Memory B cell (primary cell): Measurements from ENCODE around the gene DNTT.

ENCODE experiments used
- ATAC-seq: fragments of 150-1000 bp; cut with Tn5 transposase; 2 replicates; pipeline ENCODE4 v1.10.0; 2021; ENCODE audit warnings: low read depth, mild to moderate bottlenecking, moderate library complexity
- DNase-seq, 2 donors: peaks; one replicate each; pipeline ENCODE4 v3.0.0; 2022; ENCODE audit warnings: low spot score in 2 of 2
- H3K27ac Mint-ChIP-seq: one replicate; pipeline ENCODE4 v1.8.0; 2022; ENCODE audit warnings: mild to moderate bottlenecking, moderate library complexity, mixed read lengths
- H3K27me3 Mint-ChIP-seq: one replicate; pipeline ENCODE4 v1.8.0; 2022; ENCODE audit warnings: mixed read lengths
- H3K36me3 Mint-ChIP-seq: one replicate; pipeline ENCODE4 v1.8.0; 2022; ENCODE audit warnings: mild to moderate bottlenecking, mixed read lengths
- H3K4me1 Mint-ChIP-seq: one replicate; pipeline ENCODE4 v1.8.0; 2022; ENCODE audit warnings: mixed read lengths
- H3K4me3 Mint-ChIP-seq: one replicate; pipeline ENCODE4 v1.8.0; 2022; ENCODE audit warnings: mild to moderate bottlenecking, moderate library complexity, mixed read lengths
- H3K9me3 Mint-ChIP-seq: one replicate; pipeline ENCODE4 v1.8.0; 2022; ENCODE audit warnings: mixed read lengths

DNTT gene

DNA sequence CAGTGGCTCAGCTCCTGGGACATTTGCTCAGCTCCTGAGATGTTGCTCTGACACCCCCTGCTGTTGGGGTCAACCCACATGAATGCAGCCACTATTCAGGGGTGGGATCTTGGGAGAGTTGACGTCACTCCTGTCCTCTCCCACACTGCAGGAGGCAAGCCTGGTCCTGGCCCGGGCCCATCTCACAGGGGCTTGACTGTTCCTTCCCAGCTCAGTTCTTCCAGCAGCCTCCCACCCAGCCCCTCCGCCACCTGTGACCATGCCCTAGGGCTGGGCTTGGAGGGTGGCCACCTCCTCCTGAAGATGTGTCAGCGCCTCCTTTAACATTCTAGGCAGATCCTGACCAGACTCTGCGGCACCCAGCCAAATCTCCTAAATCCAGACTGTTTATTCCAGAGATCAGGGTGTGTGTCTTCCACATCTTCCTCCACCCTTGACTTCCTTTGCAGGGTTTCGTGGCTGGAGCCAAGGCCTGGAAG lies 73.6 kb downstream of the DNTT start:
- H3K4me1 Mint-ChIP-seq, result peaks cover 10% of the 10 kb centered on the region
- H3K9me3 Mint-ChIP-seq, result no peaks in the 10 kb centered on the region
- H3K27ac Mint-ChIP-seq, result no peak overlapping the region
- H3K27me3 Mint-ChIP-seq, result peaks cover 16% of the 10 kb centered on the region
- peaks cover 3% of the 10 kb centered on the region for H3K36me3 Mint-ChIP-seq
- no peak overlapping the region for H3K4me3 Mint-ChIP-seq
- no peak for ATAC-seq
- no peak for DNase-seq

DNA sequence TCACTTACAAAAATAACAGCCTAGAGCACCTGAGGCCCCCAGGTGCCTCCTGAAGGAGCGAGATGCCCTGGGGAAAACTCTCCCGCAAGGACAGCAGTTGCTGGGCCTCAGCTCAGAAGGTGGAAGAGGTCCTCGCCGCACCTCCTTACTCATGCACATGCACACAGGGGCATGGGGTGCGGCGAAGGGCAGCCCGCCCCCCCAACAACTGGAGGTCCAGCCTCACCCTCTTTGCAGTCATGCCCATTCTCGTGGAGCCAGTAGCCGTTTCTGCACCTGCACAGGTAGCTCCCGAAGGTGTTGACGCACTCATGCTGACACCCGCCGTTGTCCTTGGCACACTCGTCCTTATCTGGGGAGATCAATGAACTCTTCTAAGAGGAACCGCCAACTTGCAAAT lies 74.5 kb downstream of the DNTT start:
- H3K27me3 Mint-ChIP-seq, result peaks cover 17% of the 10 kb centered on the region
- DNase-seq (no peak), ATAC-seq (no peak)
- no peak overlapping the region for H3K4me3 Mint-ChIP-seq
- no peak overlapping the region for H3K27ac Mint-ChIP-seq
- H3K9me3 Mint-ChIP-seq, result no peaks in the 10 kb centered on the region
- H3K4me1 Mint-ChIP-seq, result peaks cover 10% of the 10 kb centered on the region
- peaks cover 3% of the 10 kb centered on the region for H3K36me3 Mint-ChIP-seq

DNA sequence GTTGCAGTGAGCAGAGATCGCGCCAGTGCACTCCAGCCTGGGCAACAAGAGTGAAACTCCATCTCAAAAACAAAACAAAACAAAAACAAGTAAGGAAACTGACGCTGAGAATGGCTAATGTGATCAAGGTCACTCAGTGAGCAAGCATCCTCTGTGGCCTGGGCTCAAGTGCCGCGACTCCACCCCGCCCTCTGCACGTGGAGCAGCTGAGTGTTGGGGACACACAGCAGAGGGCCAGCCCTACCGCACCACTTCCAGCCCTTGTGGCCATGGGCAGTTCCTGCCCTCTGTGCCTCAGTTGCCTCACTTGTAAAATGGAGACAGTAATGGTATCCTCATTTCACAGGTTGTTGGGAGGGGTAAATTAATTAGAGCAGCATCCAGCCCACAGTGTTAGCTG lies 75.5 kb downstream of the DNTT start:
- Mint-ChIP-seq H3K4me3 (no peak overlapping the region), H3K36me3 (peaks cover 3% of the 10 kb centered on the region), H3K27me3 (peaks cover 16% of the 10 kb centered on the region), H3K9me3 (no peaks in the 10 kb centered on the region), H3K27ac (no peak overlapping the region), H3K4me1 (peaks cover 6% of the 10 kb centered on the region)
- no peak for DNase-seq
- no peak for ATAC-seq

DNA sequence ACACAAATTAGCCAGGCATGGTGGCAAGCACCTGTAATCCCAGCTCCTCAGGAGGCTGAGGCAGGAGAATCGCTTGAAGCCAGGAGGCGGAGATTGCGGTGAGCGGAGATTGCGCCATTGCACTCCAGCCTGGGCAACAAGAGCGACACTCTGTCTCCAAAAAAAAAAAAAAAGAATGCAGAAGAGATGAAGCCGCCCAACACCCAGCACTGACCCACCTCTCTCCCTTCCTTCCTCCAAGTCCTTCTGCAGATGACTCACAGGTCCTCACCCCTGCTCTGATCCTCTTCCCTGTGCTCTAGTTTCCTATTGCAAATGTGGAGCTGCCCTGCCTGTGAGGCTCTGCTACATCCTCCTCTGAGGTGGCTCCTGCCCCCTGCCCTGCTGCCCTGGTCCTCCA lies 76.6 kb downstream of the DNTT start:
- ATAC-seq, result no peak
- H3K36me3 Mint-ChIP-seq, result peaks cover 3% of the 10 kb centered on the region
- H3K4me1 Mint-ChIP-seq, result no peaks in the 10 kb centered on the region
- no peaks in the 10 kb centered on the region for H3K9me3 Mint-ChIP-seq
- H3K27ac Mint-ChIP-seq, result no peak overlapping the region
- H3K4me3 Mint-ChIP-seq, result no peak overlapping the region
- DNase-seq, result no peak
- H3K27me3 Mint-ChIP-seq, result peaks cover 16% of the 10 kb centered on the region

DNA sequence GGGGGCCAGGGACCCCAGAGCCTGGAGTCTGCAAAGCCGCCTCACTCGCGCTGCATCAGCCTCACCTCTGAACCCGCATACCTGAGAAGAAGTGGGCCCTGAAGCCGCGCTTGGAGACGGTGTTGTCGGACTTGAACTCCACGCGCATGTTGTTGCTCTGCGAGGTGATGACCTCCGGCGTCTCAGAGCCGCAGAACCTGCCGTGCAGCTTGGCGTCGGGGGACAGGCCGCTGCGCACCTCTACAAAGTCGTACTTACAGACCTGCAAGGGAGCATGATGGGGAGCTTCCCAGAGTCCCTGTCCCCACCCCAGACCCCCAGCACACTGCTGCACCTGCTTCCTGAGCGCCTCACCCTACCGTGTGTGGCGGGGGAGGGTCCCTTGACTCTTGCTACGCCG lies 80.3 kb downstream of the DNTT start:
- Mint-ChIP-seq H3K4me3 (no peak overlapping the region), H3K27me3 (peaks cover 22% of the 10 kb centered on the region), H3K36me3 (peaks cover 3% of the 10 kb centered on the region), H3K27ac (no peak overlapping the region), H3K9me3 (no peaks in the 10 kb centered on the region), H3K4me1 (no peaks in the 10 kb centered on the region)
- no peak for ATAC-seq
- DNase-seq, result no peak

DNA sequence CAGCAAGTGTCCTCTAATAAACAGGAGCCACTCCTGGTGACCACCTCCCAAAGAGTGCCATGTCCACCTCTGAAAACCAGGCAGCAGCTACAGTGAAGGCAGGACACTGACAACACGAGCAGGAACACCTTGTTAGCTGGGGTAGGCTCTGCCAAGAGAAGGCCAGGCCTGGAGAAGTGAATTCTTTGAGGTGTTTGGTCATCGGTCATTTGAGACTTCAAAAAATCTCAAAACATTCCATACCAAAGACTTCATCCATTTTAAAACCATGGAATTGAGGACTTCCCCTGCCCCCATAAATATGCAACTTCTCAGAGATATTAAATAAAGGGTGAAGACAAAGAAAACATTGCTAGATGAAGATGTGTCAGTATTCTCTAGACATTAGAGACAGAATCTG lies 82.9 kb downstream of the DNTT start:
- no peaks in the 10 kb centered on the region for H3K9me3 Mint-ChIP-seq
- no peaks in the 10 kb centered on the region for H3K4me1 Mint-ChIP-seq
- no peak for DNase-seq
- peaks cover 18% of the 10 kb centered on the region for H3K27me3 Mint-ChIP-seq
- no peak overlapping the region for H3K4me3 Mint-ChIP-seq
- H3K27ac Mint-ChIP-seq, result no peak overlapping the region
- H3K36me3 Mint-ChIP-seq, result peaks cover 3% of the 10 kb centered on the region
- no peak for ATAC-seq

DNA sequence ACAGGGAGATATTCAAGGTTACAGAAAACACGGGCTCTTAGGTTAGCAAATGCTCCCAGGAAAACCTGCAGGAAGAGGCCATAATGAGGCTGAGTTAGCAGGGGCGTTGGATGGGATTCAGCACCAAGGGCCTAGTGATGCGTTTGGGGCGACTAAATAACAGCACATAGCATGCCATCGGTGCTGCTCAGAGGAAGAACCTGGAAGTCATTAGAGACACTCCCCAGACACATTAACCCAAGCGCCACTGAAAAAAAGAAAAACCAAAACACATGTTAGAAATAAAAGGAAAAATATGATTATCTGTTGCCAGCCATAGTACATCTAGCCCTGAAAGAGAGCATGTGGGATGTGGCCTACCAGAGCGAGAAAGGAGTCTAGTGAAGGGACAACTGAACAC lies 83.4 kb downstream of the DNTT start:
- no peak for DNase-seq
- Mint-ChIP-seq H3K4me1 (no peaks in the 10 kb centered on the region), H3K9me3 (no peaks in the 10 kb centered on the region), H3K27me3 (peaks cover 17% of the 10 kb centered on the region), H3K4me3 (no peak overlapping the region), H3K27ac (no peak overlapping the region), H3K36me3 (peaks cover 2% of the 10 kb centered on the region)
- no peak for ATAC-seq
